Measurements from ENCODE around the gene GPR161.
A peak's percentile ranks its signal among the peaks of the same experiment; 100 is the strongest.
"Not testable (repeated sequence)": the region's sequence is repeated elsewhere in the genome, so short reads cannot be mapped to it uniquely, and the experiment has no call there.

Gene GPR161

DNA sequence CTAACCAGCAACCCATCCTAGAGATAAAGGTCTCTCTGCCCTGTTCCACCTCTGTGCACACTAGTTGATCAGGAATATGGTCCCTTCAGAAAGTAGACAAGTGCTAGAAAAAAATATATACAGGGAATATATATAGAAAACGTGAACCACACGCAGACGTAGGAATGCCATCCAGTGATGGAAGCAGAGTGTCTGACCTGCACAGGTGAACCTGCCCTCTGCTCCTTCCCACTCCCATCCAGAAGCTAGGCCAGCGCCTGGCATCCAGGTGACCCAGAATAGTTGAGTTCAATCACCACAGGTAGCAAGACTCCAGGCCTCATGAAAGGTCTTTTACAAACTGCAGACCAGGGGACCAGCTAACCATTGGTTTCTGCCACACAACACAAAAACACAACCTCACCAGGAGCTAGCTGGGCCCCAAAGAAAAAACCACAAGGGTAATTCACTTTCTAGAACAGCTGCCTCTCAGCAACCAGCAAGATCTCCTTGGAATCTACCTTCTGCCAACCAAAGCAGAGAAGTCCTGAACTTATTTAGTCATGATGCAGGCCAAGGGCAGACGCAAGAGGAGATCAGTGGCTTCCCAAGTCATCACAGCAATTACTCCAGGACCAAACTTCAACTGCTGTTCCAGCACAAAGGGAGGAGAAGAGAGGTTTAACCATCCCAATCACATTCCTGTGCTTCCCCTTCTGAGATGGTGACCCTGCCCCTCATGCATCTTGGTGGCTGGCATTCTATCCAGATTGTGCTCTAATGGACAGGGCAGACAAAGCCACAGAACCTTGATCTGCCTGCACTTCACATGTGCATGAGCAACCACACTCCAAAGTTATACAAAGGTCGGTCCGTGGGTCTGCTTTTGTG lies 53.0 kb downstream of the GPR161 start:
- no peaks in the 10 kb centered on the region for H3K9me3 Mint-ChIP-seq
- DNase-seq: no peak
- H3K4me1 Mint-ChIP-seq: peaks cover 2% of the 10 kb centered on the region
- CTCF ChIA-PET: interaction anchor here (0.6 to 3.7 kb wide), 21 partner anchors 8 to 1832 kb away, joined by 3 to 22 read pairs (median 3); no protein-coding TSS in a partner anchor
- H3K36me3 Mint-ChIP-seq: no peaks in the 10 kb centered on the region
- H3K27ac Mint-ChIP-seq: no peak overlapping the region
- H3K4me3 Mint-ChIP-seq: no peak overlapping the region
- no peaks in the 10 kb centered on the region for H3K27me3 Mint-ChIP-seq

DNA sequence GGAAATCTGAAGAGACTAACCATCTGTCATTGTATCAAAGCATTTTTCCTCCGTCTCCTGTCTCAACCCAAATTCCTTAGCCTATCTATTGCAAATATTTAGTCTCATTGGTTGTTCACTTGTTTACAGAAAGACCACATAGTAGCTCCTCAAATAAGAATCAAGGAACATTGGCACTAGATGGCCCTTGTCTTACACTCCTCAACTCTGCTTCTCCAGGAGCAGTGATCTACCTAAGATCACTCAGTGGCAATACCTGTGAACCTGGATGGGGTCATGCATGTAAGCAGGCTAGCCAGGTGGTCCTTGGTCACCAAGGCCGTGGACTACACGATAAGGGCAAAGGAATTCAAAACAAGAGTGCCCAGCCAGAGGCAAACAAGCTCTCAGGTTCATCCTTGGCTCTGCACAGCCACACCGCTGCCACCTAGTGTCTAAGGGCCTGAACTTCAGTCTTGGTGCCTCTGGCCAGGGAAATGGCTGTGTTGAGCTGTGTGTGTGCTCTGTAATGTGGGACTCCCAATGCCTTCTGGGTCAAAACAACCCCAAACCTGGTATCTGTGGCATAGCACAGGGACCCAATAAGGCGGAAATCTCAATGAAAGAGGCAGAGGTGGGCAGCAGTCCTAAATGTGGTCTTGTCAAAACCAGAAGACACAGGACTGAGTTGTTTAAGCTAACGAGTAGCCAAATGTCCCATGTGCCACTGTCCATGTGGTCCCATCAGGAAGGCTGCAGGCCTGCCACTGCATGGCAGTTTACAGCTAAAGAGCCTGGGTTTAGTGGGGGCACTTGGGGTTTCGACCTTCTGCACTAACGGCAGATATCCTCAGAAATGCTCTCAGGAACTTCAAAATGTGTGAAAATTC lies 54.5 kb downstream of the GPR161 start:
- Mint-ChIP-seq H3K4me3 (no peak overlapping the region), H3K27ac (no peak overlapping the region), H3K27me3 (no peaks in the 10 kb centered on the region), H3K9me3 (no peaks in the 10 kb centered on the region), H3K4me1 (peaks cover 2% of the 10 kb centered on the region), H3K36me3 (no peaks in the 10 kb centered on the region)
- CTCF ChIA-PET: interaction anchor here (0.6 to 3.5 kb wide), 56 partner anchors 10 to 518 kb away, joined by 3 to 22 read pairs (median 4); partner anchors contain the start of genes DCAF6 and MPC2
- DNase-seq: peak; percentile 82

DNA sequence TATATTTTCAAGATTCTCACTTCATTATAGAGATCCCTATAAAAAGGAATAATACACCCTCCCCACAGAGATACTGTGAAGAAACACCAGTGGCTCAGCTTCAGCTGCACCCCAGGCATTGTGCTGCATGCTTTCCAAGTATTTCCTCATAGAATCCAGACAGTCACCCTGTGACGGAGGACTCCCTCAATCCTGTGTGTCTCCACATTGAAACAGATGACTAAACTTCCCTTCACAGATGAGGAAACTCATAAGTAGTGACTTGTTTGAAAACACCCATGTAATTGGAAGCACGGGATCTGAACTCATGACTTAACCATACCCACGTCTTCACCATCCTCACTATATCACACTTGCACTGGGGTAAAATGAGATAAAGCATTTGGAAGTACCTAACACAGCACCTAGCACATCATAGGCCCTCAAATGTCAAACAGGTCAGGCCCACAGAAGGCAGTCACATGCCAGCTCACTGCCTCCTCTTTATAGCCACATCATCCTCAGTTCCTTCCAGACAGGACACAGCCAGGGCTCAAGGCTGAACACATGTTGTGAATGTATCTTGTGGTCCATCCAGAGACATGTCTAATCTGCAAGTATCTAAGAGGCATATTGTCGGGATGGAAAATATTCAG lies 55.2 kb downstream of the GPR161 start:
- Mint-ChIP-seq H3K4me1 (peaks cover 2% of the 10 kb centered on the region), H3K36me3 (peaks cover 3% of the 10 kb centered on the region), H3K27me3 (no peaks in the 10 kb centered on the region), H3K27ac (no peak overlapping the region), H3K4me3 (no peak overlapping the region), H3K9me3 (no peaks in the 10 kb centered on the region)
- no peak for DNase-seq
- CTCF ChIA-PET: interaction anchor here (1.0 to 3.5 kb wide), 42 partner anchors 9 to 518 kb away, joined by 3 to 22 read pairs (median 5); partner anchors contain the start of genes DCAF6 and MPC2

DNA sequence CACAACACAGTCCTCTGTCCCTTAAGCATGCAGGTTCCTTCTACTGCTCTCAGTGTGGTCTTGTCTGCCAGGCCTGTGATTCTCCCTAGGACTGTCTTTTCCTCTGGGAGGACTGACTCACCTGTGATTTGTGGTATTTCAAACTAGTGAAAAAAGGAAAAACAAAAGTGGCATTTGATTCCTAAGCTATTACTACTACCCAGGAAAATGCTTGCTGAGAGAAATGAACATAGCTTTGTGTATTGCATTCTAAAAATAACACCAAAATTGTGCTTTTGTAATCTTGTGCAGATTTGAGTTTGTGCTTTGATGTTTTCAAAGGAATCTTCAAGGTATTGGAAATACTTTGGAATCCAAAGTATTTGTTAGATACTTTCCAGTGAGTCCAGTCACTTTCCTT lies 57.0 kb downstream of the GPR161 start:
- Mint-ChIP-seq H3K4me1 (peaks cover under 1% of the 10 kb centered on the region), H3K27me3 (no peaks in the 10 kb centered on the region), H3K9me3 (no peaks in the 10 kb centered on the region), H3K4me3 (no peak overlapping the region), H3K27ac (no peak overlapping the region), H3K36me3 (peaks cover 6% of the 10 kb centered on the region)
- CTCF ChIA-PET: interaction anchor here (1.0 to 1.4 kb wide), 2 partner anchors 13 to 84 kb away, joined by 3 read pairs; no protein-coding TSS in a partner anchor
- DNase-seq: no peak

DNA sequence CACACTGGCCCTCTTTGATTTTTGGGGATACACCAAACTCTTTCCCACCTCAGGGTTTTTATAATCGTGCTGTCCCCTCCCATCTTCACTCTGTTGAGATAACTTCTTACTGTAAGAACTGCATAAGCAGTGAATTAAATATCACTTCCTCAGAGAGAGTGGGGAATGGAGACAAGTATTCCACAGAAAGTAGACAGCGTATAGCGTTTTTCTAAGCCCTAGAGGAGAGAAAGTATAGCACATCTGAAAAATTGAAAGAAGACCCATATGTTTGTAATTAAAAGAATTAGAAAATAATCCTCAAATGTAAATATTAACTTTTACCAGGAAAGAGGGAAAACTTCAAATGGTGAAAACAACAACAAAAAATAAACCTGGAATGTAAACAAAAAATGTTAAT lies 67.3 kb downstream of the GPR161 start:
- no peak for DNase-seq
- no peaks in the 10 kb centered on the region for H3K27me3 Mint-ChIP-seq

DNA sequence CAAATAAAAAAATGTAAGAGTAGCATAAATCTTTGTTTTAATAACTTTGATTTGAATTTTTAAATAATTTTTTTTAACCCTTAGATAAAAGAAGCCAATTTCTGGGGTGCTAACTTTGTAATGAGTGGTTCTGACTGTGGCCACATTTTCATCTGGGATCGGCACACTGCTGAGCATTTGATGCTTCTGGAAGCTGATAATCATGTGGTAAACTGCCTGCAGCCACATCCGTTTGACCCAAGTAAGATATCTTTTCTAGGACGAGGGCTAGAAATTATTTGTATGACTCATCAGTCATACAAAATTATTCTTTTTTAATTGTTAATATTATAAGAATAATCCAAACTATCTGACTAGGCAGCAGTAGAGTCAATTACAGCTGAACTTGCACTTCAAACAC lies 71.2 kb downstream of the GPR161 start:
- DNase-seq: no peak

More for the DNA sequence above, 67.3 kb downstream of the GPR161 start:
- CTCF ChIA-PET: interaction anchor here (1.5 kb wide), 1 partner anchor 13 kb away, joined by 5 read pairs; no protein-coding TSS in a partner anchor
- H3K9me3 Mint-ChIP-seq: no peaks in the 10 kb centered on the region
- H3K4me3 Mint-ChIP-seq: no peak overlapping the region
- peak overlapping the region; percentile 1 for H3K27ac Mint-ChIP-seq
- H3K4me1 Mint-ChIP-seq: no peaks in the 10 kb centered on the region
- peaks cover 28% of the 10 kb centered on the region for H3K36me3 Mint-ChIP-seq

DNA sequence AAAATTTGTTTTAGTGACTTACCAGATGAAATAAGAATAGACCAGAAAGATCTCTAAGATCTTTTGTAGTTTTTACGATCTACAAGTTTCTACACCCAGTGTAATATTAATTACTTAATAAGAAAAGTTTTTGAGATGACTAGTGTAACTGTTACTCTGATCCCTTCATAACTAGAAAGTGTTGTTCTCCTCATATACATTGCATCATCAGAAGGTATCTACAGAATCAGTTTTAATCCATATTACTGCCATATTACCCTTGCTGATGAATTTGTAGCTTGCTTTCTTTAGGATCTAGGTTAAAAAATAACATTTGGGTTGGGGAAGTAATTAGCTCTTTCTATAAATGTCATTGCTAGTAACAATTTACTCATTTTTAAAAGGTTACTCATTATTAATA lies 72.5 kb downstream of the GPR161 start:
- Mint-ChIP-seq H3K27me3 (no peaks in the 10 kb centered on the region), H3K27ac (no peak overlapping the region), H3K9me3 (no peaks in the 10 kb centered on the region), H3K36me3 (peaks cover 15% of the 10 kb centered on the region), H3K4me3 (no peak overlapping the region), H3K4me1 (no peaks in the 10 kb centered on the region)
- DNase-seq: no peak
- CTCF ChIA-PET: interaction anchor here (0.6 kb wide), 1 partner anchor 84 kb away, joined by 3 read pairs; no protein-coding TSS in a partner anchor

More for the DNA sequence above, 71.2 kb downstream of the GPR161 start:
- Mint-ChIP-seq H3K27ac (no peak overlapping the region), H3K4me3 (no peak overlapping the region), H3K27me3 (no peaks in the 10 kb centered on the region), H3K9me3 (no peaks in the 10 kb centered on the region), H3K4me1 (no peaks in the 10 kb centered on the region), H3K36me3 (peaks cover 17% of the 10 kb centered on the region)
- CTCF ChIA-PET: interaction anchor here (2.7 kb wide), 1 partner anchor 17 kb away, joined by 10 read pairs; no protein-coding TSS in a partner anchor

DNA sequence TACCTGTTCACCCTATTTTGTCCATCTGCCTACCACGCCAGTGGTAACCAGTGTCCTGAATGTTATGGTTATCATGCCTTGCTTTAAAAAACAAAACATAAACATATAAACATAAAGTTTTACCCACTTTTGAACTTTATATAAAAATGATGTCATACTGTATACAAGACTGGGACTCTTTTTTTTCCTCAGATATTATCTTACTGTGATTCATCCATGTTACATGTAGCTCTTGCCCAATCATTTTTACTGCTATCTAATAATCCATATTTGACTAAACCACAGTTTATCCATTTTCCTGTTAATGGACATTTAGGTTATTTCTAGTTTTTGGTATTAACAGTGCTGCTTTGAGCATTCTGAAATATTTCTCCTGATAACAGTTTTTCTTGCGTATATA lies 78.8 kb downstream of the GPR161 start:
- Mint-ChIP-seq H3K36me3 (peaks cover 3% of the 10 kb centered on the region), H3K9me3 (peaks cover 1% of the 10 kb centered on the region), H3K27ac (no peak overlapping the region), H3K27me3 (no peaks in the 10 kb centered on the region), H3K4me1 (peaks cover 4% of the 10 kb centered on the region), H3K4me3 (no peak overlapping the region)
- DNase-seq: no peak
- CTCF ChIA-PET: no interaction called here

DNA sequence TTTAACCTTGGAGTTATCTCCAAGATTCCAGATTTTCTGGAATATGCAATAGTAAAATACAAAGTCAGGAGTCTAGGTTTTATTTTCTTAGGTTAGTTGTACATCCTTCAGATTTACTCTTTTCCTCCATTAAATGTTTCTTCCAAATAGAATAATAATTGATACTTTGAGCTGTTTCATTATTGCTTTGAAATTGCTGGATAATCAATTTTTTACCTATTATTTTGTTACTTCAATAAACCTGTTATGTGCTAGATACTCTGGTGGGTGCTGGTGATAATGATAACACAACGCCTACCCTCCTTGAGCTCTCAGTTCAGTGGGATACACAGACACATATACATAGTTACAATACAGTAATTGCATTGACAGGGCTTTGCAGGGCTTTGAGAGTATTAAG lies 79.4 kb downstream of the GPR161 start:
- H3K4me3 Mint-ChIP-seq: no peak overlapping the region
- H3K27me3 Mint-ChIP-seq: no peaks in the 10 kb centered on the region
- H3K9me3 Mint-ChIP-seq: peaks cover 1% of the 10 kb centered on the region
- CTCF ChIA-PET: interaction anchor here (0.9 kb wide), 1 partner anchor 546 kb away, joined by 3 read pairs; no protein-coding TSS in a partner anchor
- H3K27ac Mint-ChIP-seq: no peak overlapping the region
- H3K4me1 Mint-ChIP-seq: peaks cover 4% of the 10 kb centered on the region
- peaks cover 3% of the 10 kb centered on the region for H3K36me3 Mint-ChIP-seq
- no peak for DNase-seq

DNA sequence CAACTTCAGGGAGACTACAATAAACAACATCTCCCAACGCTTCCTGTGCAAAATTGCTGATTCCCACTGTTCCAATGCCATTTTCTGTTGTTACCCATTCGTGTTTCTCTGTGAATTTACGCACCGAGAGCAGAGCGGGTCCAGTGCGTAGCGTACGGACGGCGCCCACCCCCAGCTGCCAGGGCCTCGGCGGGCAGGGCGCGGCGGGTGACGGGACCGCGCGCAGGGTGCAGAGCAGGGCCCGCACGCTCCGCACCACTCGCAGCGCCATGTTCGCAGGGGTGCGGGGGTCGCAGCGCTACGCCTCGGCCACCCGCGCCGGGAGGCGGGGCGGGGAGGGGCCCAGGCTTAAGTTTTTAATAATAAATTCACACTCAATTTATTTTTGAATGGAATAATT lies 80.6 kb downstream of the GPR161 start:
- H3K27me3 Mint-ChIP-seq, CTCF ChIA-PET, H3K36me3 Mint-ChIP-seq, DNase-seq, H3K9me3 Mint-ChIP-seq, H3K4me3 Mint-ChIP-seq, H3K4me1 Mint-ChIP-seq, H3K27ac Mint-ChIP-seq: not testable (repeated sequence)

DNA sequence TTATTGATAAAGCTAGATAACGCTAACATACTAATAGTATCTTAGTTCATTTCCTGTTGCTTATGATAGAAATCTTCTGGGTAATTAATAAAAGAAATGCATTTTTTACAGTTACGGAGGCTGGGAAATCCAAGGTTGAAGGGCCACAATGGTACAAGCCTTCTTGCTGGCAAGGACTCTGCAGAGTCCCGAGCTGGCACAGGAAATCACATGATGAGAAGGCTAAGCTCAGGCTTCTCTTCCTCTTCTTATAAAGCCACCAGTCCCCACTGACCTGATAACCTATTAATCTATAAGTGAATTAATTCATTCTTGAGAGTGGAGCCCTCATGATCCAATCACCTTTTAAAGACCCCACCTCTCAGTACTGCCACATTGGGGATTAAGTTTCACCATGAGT lies 82.6 kb downstream of the GPR161 start:
- H3K4me1 Mint-ChIP-seq: peaks cover 4% of the 10 kb centered on the region
- CTCF ChIA-PET: interaction anchor here (2.8 kb wide), 1 partner anchor 28 kb away, joined by 9 read pairs; no protein-coding TSS in a partner anchor
- no peaks in the 10 kb centered on the region for H3K27me3 Mint-ChIP-seq
- no peak for DNase-seq
- peaks cover 1% of the 10 kb centered on the region for H3K9me3 Mint-ChIP-seq
- H3K36me3 Mint-ChIP-seq: peaks cover 2% of the 10 kb centered on the region
- H3K27ac Mint-ChIP-seq: no peak overlapping the region
- no peak overlapping the region for H3K4me3 Mint-ChIP-seq

DNA sequence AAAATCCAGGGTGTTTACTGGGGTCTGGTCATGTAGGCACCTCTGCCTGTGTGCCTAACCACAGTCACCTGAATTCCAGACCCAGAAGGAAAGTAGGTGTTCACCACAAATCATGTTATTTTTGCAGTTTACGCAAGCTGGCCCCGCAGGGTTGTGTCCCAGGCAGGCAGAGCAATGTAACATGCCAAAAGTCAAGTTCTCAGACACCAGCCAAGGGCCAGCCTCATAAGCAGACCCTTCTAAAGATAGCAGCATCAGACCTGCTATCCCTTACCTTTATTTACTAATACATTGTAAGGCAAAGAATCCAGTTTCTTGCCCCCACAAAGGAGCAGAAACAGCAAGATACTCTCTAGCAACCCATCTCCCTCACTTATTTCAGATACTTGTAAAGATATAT lies 83.0 kb downstream of the GPR161 start:
- H3K27ac Mint-ChIP-seq: no peak overlapping the region
- no peak for DNase-seq
- peaks cover 4% of the 10 kb centered on the region for H3K4me1 Mint-ChIP-seq
- no peaks in the 10 kb centered on the region for H3K27me3 Mint-ChIP-seq
- peaks cover 2% of the 10 kb centered on the region for H3K36me3 Mint-ChIP-seq
- CTCF ChIA-PET: interaction anchor here (2.8 kb wide), 1 partner anchor 29 kb away, joined by 9 read pairs; no protein-coding TSS in a partner anchor
- no peak overlapping the region for H3K4me3 Mint-ChIP-seq
- H3K9me3 Mint-ChIP-seq: peaks cover 1% of the 10 kb centered on the region

DNA sequence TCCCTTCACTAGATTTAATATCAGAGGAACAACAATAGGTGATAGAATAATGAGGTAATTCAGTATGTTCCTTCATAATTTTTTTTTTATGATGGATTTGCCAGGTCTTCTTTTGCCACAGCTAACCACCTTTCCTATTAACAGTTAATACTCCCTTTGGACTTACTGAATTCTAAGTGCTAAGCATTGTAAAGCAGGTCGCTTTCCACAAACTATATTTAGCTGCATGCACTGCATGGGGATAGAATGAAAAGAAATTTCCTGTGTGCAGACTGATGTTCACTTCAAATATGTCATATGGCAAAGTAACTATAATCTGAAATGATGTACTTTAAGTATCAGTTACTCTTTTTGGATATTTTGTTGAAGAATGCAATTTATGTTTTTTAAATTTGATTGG lies 85.8 kb downstream of the GPR161 start:
- DNase-seq: no peak
- Mint-ChIP-seq H3K36me3 (peaks cover 5% of the 10 kb centered on the region), H3K4me3 (no peak overlapping the region), H3K9me3 (peaks cover 1% of the 10 kb centered on the region), H3K4me1 (peaks cover 4% of the 10 kb centered on the region), H3K27ac (no peak overlapping the region), H3K27me3 (no peaks in the 10 kb centered on the region)
- CTCF ChIA-PET: no interaction called here

DNA sequence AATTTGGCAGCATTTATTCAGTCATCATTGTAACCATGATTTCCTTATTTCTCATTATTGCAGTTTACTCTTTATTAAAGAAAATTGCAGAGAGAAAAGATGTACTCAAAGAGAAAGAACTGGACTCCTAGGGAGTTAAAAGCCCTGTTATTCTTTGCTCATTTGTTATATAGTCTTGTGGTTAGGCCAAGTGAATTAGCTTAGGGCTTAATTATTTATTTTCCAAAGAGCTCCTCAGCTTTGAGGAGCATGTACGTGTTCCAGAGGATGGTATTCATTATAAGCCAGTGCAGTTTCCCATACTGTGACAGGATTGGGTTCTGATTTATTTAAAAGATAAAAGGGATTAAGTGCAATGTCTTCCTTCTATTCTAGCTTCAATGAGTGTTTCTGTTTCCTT lies 86.4 kb downstream of the GPR161 start:
- no peaks in the 10 kb centered on the region for H3K9me3 Mint-ChIP-seq
- H3K4me1 Mint-ChIP-seq: peaks cover 4% of the 10 kb centered on the region
- DNase-seq: no peak
- H3K27me3 Mint-ChIP-seq: no peaks in the 10 kb centered on the region
- H3K27ac Mint-ChIP-seq: no peak overlapping the region
- H3K4me3 Mint-ChIP-seq: no peak overlapping the region
- peaks cover 7% of the 10 kb centered on the region for H3K36me3 Mint-ChIP-seq
- CTCF ChIA-PET: no interaction called here
